GM13977 (cell line): Measurements from ENCODE around the gene FANCD2.

Source experiments
- DNase-seq: peaks from one replicate; pipeline ENCODE4 v3.0.0; 2012; ENCODE audit warnings: low spot score
- in situ Hi-C: fragments of 300-500 bp; cut with MboI; formaldehyde crosslinking; loops from one replicate; pipeline ENCODE4 v1.12.0; 2022; ENCODE audit warnings: low sequenced_read_pairs, low pct_unique_long_range_greater_than_20kb, mixed read lengths, inconsistent platforms; ENCODE audit not compliant: unreplicated experiment
- TF ChIP-seq, protein P1 (sequence below): IDR thresholded peaks from 2 replicates; pipeline ENCODE4 v1.5.1; 2012; ENCODE audit warnings: mild to moderate bottlenecking, control low read depth; ENCODE audit not compliant: insufficient read depth; ENCODE audit errors: extremely low read depth, missing control alignments

The FANCD2 gene

DNA sequence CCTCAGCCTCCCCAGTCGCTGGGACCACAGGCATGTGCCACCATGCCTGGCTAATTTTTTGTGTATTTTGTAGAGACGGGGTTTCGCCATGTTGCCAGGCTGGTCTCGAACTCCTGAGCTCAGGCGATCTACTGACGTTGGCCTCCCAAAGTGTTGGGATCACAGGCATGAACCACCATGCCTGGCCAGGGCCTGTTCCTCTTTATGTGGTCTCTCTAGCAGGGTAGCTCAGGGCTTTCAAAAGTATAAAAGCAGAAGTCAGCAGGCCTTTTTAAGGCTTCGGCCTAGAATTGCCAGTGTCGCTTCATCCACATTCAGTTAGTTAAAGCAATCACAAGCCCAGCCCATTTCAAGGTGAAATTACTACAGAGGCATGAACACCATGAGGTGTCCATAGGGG, 123.0 kb downstream of the FANCD2 start:
- TF ChIP-seq, protein P1, sequence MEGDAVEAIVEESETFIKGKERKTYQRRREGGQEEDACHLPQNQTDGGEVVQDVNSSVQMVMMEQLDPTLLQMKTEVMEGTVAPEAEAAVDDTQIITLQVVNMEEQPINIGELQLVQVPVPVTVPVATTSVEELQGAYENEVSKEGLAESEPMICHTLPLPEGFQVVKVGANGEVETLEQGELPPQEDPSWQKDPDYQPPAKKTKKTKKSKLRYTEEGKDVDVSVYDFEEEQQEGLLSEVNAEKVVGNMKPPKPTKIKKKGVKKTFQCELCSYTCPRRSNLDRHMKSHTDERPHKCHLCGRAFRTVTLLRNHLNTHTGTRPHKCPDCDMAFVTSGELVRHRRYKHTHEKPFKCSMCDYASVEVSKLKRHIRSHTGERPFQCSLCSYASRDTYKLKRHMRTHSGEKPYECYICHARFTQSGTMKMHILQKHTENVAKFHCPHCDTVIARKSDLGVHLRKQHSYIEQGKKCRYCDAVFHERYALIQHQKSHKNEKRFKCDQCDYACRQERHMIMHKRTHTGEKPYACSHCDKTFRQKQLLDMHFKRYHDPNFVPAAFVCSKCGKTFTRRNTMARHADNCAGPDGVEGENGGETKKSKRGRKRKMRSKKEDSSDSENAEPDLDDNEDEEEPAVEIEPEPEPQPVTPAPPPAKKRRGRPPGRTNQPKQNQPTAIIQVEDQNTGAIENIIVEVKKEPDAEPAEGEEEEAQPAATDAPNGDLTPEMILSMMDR = no peak

DNA sequence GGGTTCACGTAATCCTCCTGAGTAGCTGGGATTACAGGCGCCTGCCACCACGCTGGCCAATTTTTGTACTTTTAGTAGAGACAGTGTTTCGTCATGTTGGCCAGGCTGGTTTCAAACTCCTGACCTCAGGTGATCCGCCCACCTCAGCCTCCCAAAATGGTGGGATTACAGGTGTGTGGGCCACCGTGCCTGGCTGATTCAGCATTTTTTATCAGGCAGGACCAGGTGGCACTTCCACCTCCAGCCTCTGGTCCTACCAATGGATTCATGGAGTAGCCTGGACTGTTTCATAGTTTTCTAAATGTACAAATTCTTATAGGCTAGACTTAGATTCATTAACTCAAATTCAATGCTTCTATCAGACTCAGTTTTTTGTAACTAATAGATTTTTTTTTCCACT, 124.8 kb downstream of the FANCD2 start:
- in situ Hi-C loops = no loop called here
- DNase-seq = no peak
- TF ChIP-seq, protein P1 = no peak

More for the DNA sequence above, 123.0 kb downstream of the FANCD2 start:
- DNase-seq = no peak
- in situ Hi-C loops = no loop called here
